Measurements from ENCODE around the gene KRTAP9-2. TPM values are rescaled to one million over a fixed set of nuclear protein-coding genes. Genes with fewer than 3 reads are reported as not detected.

The KRTAP9-2 gene
- polyA plus RNA-seq, 1 of the 3 experiments (the other 2 are of a cell fraction), result not detected

GRCh38 chr17:41264599-41264998 is 38.2 kb downstream of the KRTAP9-2 start:
- no peak for DNase-seq
- H3K9me3 ChIP-seq, result no peaks in the 10 kb centered on the region
- no peak overlapping the region for H3K4me2 ChIP-seq
- WGBS (ENCODE audit: low lambda C conversion rate), result 21% methylated on average over 3 of the region's 3 CpGs
- POLR2A ChIA-PET, result no interaction called here
- CTCF ChIA-PET, result no interaction called here
- H3K27me3 ChIP-seq (ENCODE audit: insufficient read depth), result peaks cover 8% of the 10 kb centered on the region; the same call in 1 of the 2 replicates
- no peak for TF ChIP-seq GATA2 (CRISPR knock-in tag; IDR thresholded peaks at IDR 0.05)
- no peak for TF ChIP-seq CHD2 (IDR thresholded peaks at IDR 0.05; ENCODE audit: low read length, partially characterized antibody)
- no peak for TF ChIP-seq USF2 (IDR thresholded peaks at IDR 0.05; ENCODE audit: borderline replicate concordance, low read depth, low read length)
- TF ChIP-seq NFIC (IDR thresholded peaks at IDR 0.05; ENCODE audit: borderline replicate concordance), result no peak
- no peak for TF ChIP-seq EZH2phosphoT487 (IDR thresholded peaks at IDR 0.05; ENCODE audit: borderline replicate concordance, low read depth)
- TF ChIP-seq TEAD4 (IDR thresholded peaks at IDR 0.05; ENCODE audit: borderline replicate concordance, insufficient read depth), result no peak
- no peak for TF ChIP-seq GABPA (IDR thresholded peaks at IDR 0.05; ENCODE audit: low read depth)
- H3K36me3 ChIP-seq (replicated peaks in 1 of 2; ENCODE audit: control insufficient read depth in 1 of 2, insufficient read depth in 2 of 2, low read length in 1 of 2), result no peaks in the 10 kb centered on the region
- no peak overlapping the region for H2AFZ ChIP-seq (ENCODE audit: low read depth)
- no peak overlapping the region for H3K27ac ChIP-seq (ENCODE audit: low read depth in 2 of 2, low read length in 1 of 2)
- H3K79me2 ChIP-seq (ENCODE audit: insufficient read depth), result no peaks in the 10 kb centered on the region
- no peak overlapping the region for H3K9ac ChIP-seq
- H3K4me1 ChIP-seq (ENCODE audit: control insufficient read depth in 1 of 2, insufficient read depth in 2 of 2, low read depth in 1 of 2, low read length in 1 of 2), result no peaks in the 10 kb centered on the region
- H3K9me2 ChIP-seq, result no peaks in the 10 kb centered on the region
- no peak overlapping the region for H3K4me3 ChIP-seq (ENCODE audit: low read depth in 2 of 2, low read length in 1 of 2)
- H3F3A ChIP-seq (replicated peaks; ENCODE audit: insufficient read depth), result no peaks in the 10 kb centered on the region
- H4K20me1 ChIP-seq (ENCODE audit: insufficient read depth), result no peaks in the 10 kb centered on the region

GRCh38 chr17:41265078-41265477 is 38.6 kb downstream of the KRTAP9-2 start, which contains the start of gene KRTAP9-6:
Gene KRTAP9-6 (plus strand): TSS chr17:41265378. CDS start chr17:41265378, 0 bp downstream.
- H3K36me3 ChIP-seq (replicated peaks in 1 of 2; ENCODE audit: control insufficient read depth in 1 of 2, insufficient read depth in 2 of 2, low read length in 1 of 2), result no peaks in the 10 kb centered on the region
- H3K79me2 ChIP-seq (ENCODE audit: insufficient read depth), result no peaks in the 10 kb centered on the region
- 5% methylated on average over 2 of the region's 2 CpGs for WGBS (ENCODE audit: low lambda C conversion rate)
- no peaks in the 10 kb centered on the region for H4K20me1 ChIP-seq (ENCODE audit: insufficient read depth)
- no peaks in the 10 kb centered on the region for H3F3A ChIP-seq (replicated peaks; ENCODE audit: insufficient read depth)
- no peak for DNase-seq
- H3K4me2 ChIP-seq, result no peak within 1 kb of the TSS
- no peak within 1 kb of the TSS for H3K9ac ChIP-seq
- no peaks in the 10 kb centered on the region for H3K9me3 ChIP-seq
- ChIA-PET CTCF (no interaction called here), POLR2A (no interaction called here)
- no peak within 1 kb of the TSS for H2AFZ ChIP-seq (ENCODE audit: low read depth)
- H3K9me2 ChIP-seq, result no peaks in the 10 kb centered on the region
- H3K27me3 ChIP-seq (ENCODE audit: insufficient read depth), result peaks cover 8% of the 10 kb centered on the region; the same call in 1 of the 2 replicates
- no peak within 1 kb of the TSS for H3K4me3 ChIP-seq (ENCODE audit: low read depth in 2 of 2, low read length in 1 of 2)
- H3K27ac ChIP-seq (ENCODE audit: low read depth in 2 of 2, low read length in 1 of 2), result no peak within 1 kb of the TSS
- H3K4me1 ChIP-seq (ENCODE audit: control insufficient read depth in 1 of 2, insufficient read depth in 2 of 2, low read depth in 1 of 2, low read length in 1 of 2), result no peaks in the 10 kb centered on the region
- TF ChIP-seq RAD21 (IDR thresholded peaks at IDR 0.05; ENCODE audit: low read length) (no peak), EZH2phosphoT487 (IDR thresholded peaks at IDR 0.05; ENCODE audit: borderline replicate concordance, low read depth) (no peak), REST (IDR thresholded peaks at IDR 0.05; ENCODE audit: low read depth, low read length) (no peak), CTCF (IDR thresholded peaks at IDR 0.05) (no peak), MEF2A (IDR thresholded peaks at IDR 0.05; ENCODE audit: borderline replicate concordance, low read depth) (no peak), FOXM1 (IDR thresholded peaks at IDR 0.05; ENCODE audit: low read depth) (no peak), USF2 (IDR thresholded peaks at IDR 0.05; ENCODE audit: borderline replicate concordance, low read depth, low read length) (no peak), CHD2 (IDR thresholded peaks at IDR 0.05; ENCODE audit: low read length, partially characterized antibody) (no peak), MXI1 (IDR thresholded peaks at IDR 0.05; ENCODE audit: low read depth, low read length) (no peak), ELF1 (IDR thresholded peaks at IDR 0.05) (no peak), GATA2 (CRISPR knock-in tag; IDR thresholded peaks at IDR 0.05) (no peak), RXRA (IDR thresholded peaks at IDR 0.05; ENCODE audit: borderline replicate concordance, low read depth) (no peak), IRF3 (IDR thresholded peaks at IDR 0.05; ENCODE audit: low read depth, low read length) (no peak), TEAD4 (IDR thresholded peaks at IDR 0.05; ENCODE audit: borderline replicate concordance, insufficient read depth) (no peak), TCF12 (IDR thresholded peaks at IDR 0.05) (no peak), SIN3A (IDR thresholded peaks at IDR 0.05; ENCODE audit: borderline replicate concordance, low read depth, low read length) (no peak)

All from SK-N-SH (cell line).